Epithelial cell of esophagus (primary cell): ENCODE results near the gene C17orf100.

Source experiments
- DNase-seq: peaks from one replicate; pipeline ENCODE4 v3.0.0; 2010; ENCODE audit warnings: low read depth
- H3K4me3 ChIP-seq: 2 replicates; pipeline ENCODE4 v1.5.1; 2011; ENCODE audit warnings: mild to moderate bottlenecking, low read length, control low read depth
- TF ChIP-seq, protein P1 (sequence below): IDR thresholded peaks from 2 replicates; pipeline ENCODE4 v1.5.1; 2011; ENCODE audit warnings: low read depth, mild to moderate bottlenecking, low read length, control low read depth, inconsistent platforms; ENCODE audit not compliant: insufficient read depth; ENCODE audit errors: missing control alignments

The C17orf100 gene

DNA sequence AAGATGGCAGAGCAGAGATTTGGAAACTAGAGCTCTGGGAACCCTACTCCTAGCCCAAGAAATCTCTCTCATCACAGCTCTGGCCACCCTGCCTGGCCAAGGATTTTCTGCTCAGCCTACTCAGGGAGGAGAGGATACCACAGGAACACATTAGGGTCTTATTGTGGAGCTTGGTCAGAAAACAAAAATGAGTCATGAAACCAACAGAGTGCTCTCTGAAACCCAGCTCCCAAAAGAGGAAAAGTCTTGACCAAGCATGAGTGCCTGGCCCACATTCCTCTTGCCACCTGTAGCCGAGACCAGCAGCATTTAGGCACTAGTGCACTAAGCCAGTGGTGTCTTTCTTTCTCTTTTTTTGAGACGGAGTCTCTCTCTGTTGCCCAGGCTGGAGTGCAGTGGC, 43.5 kb downstream of the C17orf100 start:
- no peak overlapping the region for H3K4me3 ChIP-seq
- TF ChIP-seq, protein P1, sequence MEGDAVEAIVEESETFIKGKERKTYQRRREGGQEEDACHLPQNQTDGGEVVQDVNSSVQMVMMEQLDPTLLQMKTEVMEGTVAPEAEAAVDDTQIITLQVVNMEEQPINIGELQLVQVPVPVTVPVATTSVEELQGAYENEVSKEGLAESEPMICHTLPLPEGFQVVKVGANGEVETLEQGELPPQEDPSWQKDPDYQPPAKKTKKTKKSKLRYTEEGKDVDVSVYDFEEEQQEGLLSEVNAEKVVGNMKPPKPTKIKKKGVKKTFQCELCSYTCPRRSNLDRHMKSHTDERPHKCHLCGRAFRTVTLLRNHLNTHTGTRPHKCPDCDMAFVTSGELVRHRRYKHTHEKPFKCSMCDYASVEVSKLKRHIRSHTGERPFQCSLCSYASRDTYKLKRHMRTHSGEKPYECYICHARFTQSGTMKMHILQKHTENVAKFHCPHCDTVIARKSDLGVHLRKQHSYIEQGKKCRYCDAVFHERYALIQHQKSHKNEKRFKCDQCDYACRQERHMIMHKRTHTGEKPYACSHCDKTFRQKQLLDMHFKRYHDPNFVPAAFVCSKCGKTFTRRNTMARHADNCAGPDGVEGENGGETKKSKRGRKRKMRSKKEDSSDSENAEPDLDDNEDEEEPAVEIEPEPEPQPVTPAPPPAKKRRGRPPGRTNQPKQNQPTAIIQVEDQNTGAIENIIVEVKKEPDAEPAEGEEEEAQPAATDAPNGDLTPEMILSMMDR, result no peak
- DNase-seq, result no peak

DNA sequence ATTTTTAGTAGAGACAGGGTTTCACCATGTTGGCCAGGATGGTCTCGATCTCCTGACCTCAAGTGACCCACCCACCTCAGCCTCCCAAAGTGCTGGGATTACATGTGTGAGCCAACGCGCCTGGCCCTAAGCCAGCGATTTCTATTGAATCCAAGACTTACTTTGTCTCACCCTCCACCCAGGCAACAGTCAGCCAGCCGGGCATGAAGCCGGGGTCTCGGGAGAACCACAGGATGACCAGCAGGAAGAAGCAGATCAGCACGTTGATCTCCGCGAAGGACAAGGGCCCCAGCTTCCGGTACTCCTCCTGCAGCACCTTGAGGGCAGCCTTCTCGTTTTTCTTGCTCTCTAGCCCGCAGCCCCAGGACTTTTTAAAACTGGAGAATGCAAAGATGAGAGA, 44.0 kb downstream of the C17orf100 start:
- H3K4me3 ChIP-seq, result no peak overlapping the region
- TF ChIP-seq, protein P1, result no peak
- peak; percentile 12 for DNase-seq

- TF ChIP-seq, protein P1, result no peak
- no peak overlapping the region for H3K4me3 ChIP-seq
- no peak for DNase-seq
These were observed 45.3 kb downstream of the C17orf100 start for GRCh38 chr17:6696906-6697305.

DNA sequence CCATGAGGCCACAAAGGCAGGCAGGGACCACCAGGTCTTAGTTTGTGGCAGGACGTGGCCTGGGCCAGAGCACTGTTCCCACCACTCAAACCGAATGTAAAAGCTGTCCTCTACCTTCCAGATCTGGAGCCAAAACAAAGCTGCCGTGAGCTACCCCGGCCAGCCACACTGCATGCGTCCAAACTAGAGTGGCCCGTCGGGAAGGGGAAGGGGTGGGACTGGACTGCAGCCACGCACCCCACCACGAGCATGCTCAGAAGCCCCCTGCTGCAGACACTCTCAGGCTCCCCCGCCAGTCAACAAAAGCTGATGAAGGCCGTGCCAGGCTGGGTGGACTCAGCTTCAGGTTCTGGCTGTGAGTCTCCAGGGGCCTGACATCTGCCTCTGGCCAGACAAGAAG, 46.4 kb downstream of the C17orf100 start:
- TF ChIP-seq, protein P1, result no peak
- H3K4me3 ChIP-seq, result no peak overlapping the region
- DNase-seq, result no peak

DNA sequence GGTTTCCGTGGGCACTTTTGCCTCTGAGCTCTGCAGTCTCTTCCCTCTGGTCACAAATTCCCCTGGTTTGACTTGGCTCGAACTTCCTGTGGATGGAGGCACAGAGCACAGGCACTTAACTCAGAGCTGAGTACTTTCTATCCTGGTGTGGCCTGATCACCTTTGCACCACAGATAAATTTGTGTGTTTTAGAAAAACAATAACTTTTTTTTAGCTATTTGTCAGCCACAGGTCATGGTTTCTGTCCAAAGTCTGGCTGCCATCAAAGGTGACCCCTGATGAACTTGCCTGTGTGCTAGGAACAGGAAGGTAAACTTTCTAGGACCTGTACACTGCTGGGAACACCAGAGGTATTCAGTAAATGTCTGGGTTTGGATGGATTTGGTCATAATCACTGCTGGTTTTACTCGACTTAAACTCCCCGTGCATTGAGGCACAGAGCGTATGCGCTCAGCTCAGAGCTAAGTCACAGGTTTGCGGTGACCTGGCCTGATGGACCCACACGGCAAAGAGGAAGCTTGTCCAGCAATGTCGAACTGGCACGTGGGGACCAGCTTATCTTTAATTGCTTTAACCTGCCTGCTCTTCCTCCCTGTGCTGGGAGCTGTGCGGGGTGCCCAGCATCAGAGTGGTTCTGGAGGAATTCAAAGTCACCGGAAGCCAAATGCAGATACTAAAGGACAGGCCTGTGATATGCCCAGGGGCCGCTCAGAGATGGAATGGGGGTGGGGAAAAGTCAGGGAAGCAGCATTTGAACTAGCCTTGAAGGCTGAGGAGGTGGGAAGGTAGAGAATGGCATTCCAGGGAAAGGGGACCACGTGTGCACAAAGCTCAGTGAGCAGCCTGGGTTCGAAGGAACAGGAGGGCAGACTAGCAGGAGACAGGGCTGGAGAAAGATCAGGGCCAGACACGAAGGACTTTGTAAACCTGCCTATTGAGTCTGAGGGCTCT, 48.7 kb downstream of the C17orf100 start:
- H3K4me3 ChIP-seq, result no peak overlapping the region
- TF ChIP-seq, protein P1, result no peak
- no peak for DNase-seq

DNA sequence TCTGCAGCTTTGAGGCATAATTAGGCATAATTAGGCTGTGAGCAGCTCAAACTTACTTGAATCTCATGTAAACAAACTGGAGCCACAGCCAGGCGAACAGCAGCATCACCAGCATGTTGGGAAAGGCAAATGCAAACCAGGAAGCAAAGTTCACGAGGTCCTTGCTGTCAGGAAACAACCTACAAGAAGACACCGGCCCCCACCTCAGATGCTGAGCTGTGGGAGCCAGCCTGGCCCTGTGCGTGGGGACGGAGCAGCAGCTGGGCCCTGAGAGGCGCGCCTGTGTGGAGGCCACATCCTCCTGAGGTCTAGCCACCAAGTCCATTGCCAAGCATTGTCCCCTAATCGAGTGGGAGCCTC, 49.4 kb downstream of the C17orf100 start:
- DNase-seq, result no peak
- TF ChIP-seq, protein P1, result no peak
- H3K4me3 ChIP-seq, result no peak overlapping the region

- H3K4me3 ChIP-seq, result no peak overlapping the region
- peak; percentile 43 for DNase-seq
- TF ChIP-seq, protein P1, result peak; percentile 28
These were observed 50.2 kb downstream of the C17orf100 start for GRCh38 chr17:6701719-6702118.
